Measurements from ENCODE around the gene HMCN1. TPM values are rescaled to one million over a fixed set of nuclear protein-coding genes. Genes with fewer than 3 reads are reported as not detected.
"Not testable (repeated sequence)": the region's sequence is repeated elsewhere in the genome, so short reads cannot be mapped to it uniquely, and the experiment has no call there.

The HMCN1 gene
- total and polyA plus RNA-seq, 2 donors: 0.50 to 0.85 TPM

DNA sequence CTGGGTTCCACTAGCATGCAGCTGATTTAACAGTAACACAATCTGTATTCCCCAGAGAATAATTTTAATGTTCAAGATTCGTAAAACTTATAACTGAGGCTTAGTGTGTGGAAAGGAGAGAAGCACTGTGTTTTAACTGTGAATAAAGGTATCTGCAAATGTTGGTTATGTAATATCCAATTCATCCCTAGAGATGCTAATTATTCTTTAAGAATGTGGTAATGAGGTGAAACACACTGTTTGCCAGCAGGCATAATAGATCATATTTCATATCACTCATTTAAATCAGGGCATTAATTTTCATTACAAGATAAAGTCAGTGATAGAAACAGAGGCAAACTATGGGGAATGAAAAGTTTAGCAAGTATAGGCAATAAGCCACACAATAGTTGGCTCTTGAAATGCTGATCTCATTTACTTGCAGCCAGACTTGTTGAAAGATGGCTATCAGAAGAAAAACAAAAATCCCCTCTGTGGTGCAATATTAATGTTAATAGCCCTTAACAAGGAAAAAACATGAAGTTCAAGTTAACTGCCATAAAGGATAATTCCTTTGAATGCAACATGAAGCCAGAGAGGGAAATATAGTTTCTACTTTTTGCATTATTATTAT lies 33.4 kb downstream of the HMCN1 start:
- no peaks in the 10 kb centered on the region for H3K9me3 ChIP-seq (ENCODE audit: control insufficient read depth in 2 of 2, insufficient read depth in 1 of 2, low read length in 1 of 2)
- no peak overlapping the region for H3K27ac ChIP-seq (ENCODE audit: low read depth in 1 of 2, low read length in 1 of 2)
- H3K4me1 ChIP-seq (ENCODE audit: control insufficient read depth in 2 of 2, insufficient read depth in 2 of 2, low read length in 2 of 2): no peaks in the 10 kb centered on the region
- H3K36me3 ChIP-seq (ENCODE audit: control insufficient read depth in 2 of 2, insufficient read depth in 2 of 2, low read length in 1 of 2): no peaks in the 10 kb centered on the region
- no peak overlapping the region for H3K4me3 ChIP-seq (ENCODE audit: low read length in 2 of 2)
- no peak for DNase-seq (ENCODE audit: low read depth in 6 of 9, low spot score in 9 of 9)
- H3K27me3 ChIP-seq (ENCODE audit: control insufficient read depth in 2 of 2, insufficient read depth in 1 of 2, low read length in 1 of 2): no peaks in the 10 kb centered on the region
- 95% methylated on average over 1 of the region's 1 CpG for WGBS

DNA sequence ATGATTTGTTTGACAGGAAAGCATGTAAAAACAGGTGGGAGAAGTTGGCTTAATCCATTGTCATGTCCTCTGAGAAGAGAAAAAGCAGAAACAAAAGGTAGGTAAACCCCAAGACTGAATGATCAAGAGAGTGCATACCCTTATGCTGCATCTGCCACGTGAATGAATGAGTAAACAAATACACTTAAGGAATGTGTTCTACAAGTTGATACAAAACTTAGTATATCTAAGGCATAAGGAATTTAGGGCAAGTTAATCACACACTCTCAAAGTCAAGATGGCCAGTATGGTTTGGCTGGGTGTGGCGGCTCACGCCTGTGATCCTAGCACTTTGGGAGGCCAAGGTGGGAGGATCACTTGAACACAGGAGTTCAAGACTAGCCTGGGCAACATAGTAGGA lies 34.2 kb downstream of the HMCN1 start:
- Histone ChIP-seq H3K4me3 (ENCODE audit: low read length in 2 of 2) (no peak overlapping the region), H3K27ac (ENCODE audit: low read depth in 1 of 2, low read length in 1 of 2) (no peak overlapping the region), H3K4me1 (ENCODE audit: control insufficient read depth in 2 of 2, insufficient read depth in 2 of 2, low read length in 2 of 2) (no peaks in the 10 kb centered on the region), H3K27me3 (ENCODE audit: control insufficient read depth in 2 of 2, insufficient read depth in 1 of 2, low read length in 1 of 2) (no peaks in the 10 kb centered on the region), H3K36me3 (ENCODE audit: control insufficient read depth in 2 of 2, insufficient read depth in 2 of 2, low read length in 1 of 2) (no peaks in the 10 kb centered on the region), H3K9me3 (ENCODE audit: control insufficient read depth in 2 of 2, insufficient read depth in 1 of 2, low read length in 1 of 2) (no peaks in the 10 kb centered on the region)
- DNase-seq (ENCODE audit: low read depth in 6 of 9, low spot score in 9 of 9): no peak
- 96% methylated on average over 3 of the region's 3 CpGs for WGBS

DNA sequence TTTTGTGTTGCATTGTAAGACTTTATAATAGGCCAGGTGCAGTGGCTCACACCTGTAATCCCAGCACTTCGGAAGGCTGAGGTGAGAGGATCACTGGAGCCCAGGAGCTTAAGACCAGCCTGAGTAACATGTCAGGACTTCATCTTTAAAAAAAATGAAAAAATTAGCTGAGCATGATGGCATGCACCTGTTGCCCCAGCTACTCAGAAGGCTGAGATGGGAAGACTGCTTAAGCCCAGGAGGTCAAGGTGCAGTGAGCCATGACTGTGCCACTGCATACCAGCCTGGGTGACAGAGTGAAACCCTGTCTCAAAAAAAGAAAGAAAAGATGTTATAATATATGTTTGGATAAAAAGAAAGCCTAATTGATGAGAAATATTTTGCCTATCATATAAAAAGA lies 34.9 kb downstream of the HMCN1 start:
- Histone ChIP-seq H3K4me3 (ENCODE audit: low read length in 2 of 2) (no peak overlapping the region), H3K4me1 (ENCODE audit: control insufficient read depth in 2 of 2, insufficient read depth in 2 of 2, low read length in 2 of 2) (no peaks in the 10 kb centered on the region), H3K36me3 (ENCODE audit: control insufficient read depth in 2 of 2, insufficient read depth in 2 of 2, low read length in 1 of 2) (no peaks in the 10 kb centered on the region), H3K27me3 (ENCODE audit: control insufficient read depth in 2 of 2, insufficient read depth in 1 of 2, low read length in 1 of 2) (no peaks in the 10 kb centered on the region), H3K27ac (ENCODE audit: low read depth in 1 of 2, low read length in 1 of 2) (no peak overlapping the region), H3K9me3 (ENCODE audit: control insufficient read depth in 2 of 2, insufficient read depth in 1 of 2, low read length in 1 of 2) (no peaks in the 10 kb centered on the region)
- DNase-seq (ENCODE audit: low read depth in 6 of 9, low spot score in 9 of 9): no peak
- WGBS: 93% methylated on average over 1 of the region's 1 CpG

DNA sequence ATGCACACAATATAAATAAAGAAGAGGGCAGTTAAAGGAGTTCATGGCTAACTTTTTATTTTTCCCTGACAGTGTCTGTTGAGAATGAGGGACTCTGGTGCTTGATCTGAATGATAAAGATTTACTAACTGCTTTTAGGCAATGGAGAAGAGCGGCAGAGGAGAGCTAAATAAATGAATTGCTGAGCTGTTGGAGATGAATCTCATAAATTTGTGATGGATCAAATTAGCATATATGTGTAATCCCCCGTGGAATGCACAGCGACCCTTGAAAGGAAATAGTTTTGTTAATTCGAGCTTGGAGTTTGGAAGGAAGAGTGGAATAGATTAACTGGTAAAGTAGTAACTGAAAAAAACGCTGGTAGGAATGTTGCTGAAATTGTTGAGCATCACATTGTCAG lies 40.2 kb downstream of the HMCN1 start:
- H3K36me3 ChIP-seq (ENCODE audit: control insufficient read depth in 2 of 2, insufficient read depth in 2 of 2, low read length in 1 of 2): no peaks in the 10 kb centered on the region
- no peak overlapping the region for H3K4me3 ChIP-seq (ENCODE audit: low read length in 2 of 2)
- WGBS: 79% methylated on average over 5 of the region's 5 CpGs
- H3K9me3 ChIP-seq (ENCODE audit: control insufficient read depth in 2 of 2, insufficient read depth in 1 of 2, low read length in 1 of 2): no peaks in the 10 kb centered on the region
- DNase-seq (ENCODE audit: low read depth in 6 of 9, low spot score in 9 of 9): no peak
- H3K4me1 ChIP-seq (ENCODE audit: control insufficient read depth in 2 of 2, insufficient read depth in 2 of 2, low read length in 2 of 2): no peaks in the 10 kb centered on the region
- H3K27me3 ChIP-seq (ENCODE audit: control insufficient read depth in 2 of 2, insufficient read depth in 1 of 2, low read length in 1 of 2): no peaks in the 10 kb centered on the region
- H3K27ac ChIP-seq (ENCODE audit: low read depth in 1 of 2, low read length in 1 of 2): no peak overlapping the region

DNA sequence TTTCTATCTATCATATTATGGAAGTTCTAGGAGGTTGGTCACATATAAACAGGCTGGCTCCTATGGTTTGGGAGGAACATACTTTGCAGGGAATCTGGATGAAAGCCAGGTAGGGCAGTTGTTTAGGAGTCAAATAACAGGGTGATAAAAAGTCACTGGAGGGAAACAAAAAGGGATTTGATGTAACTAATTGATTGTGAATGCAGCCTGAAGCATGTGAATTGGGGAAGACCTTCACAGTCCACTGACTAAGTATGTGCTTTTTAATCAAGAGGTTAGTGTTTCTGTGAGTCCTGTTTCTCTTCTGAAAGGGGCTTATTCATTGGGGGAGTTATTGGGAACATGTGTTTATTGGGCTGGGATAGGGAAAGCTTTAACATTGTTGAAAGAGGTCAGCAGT lies 41.3 kb downstream of the HMCN1 start:
- H3K4me1 ChIP-seq (ENCODE audit: control insufficient read depth in 2 of 2, insufficient read depth in 2 of 2, low read length in 2 of 2): no peaks in the 10 kb centered on the region
- DNase-seq (ENCODE audit: low read depth in 6 of 9, low spot score in 9 of 9): no peak
- no peaks in the 10 kb centered on the region for H3K9me3 ChIP-seq (ENCODE audit: control insufficient read depth in 2 of 2, insufficient read depth in 1 of 2, low read length in 1 of 2)
- no peaks in the 10 kb centered on the region for H3K27me3 ChIP-seq (ENCODE audit: control insufficient read depth in 2 of 2, insufficient read depth in 1 of 2, low read length in 1 of 2)
- H3K36me3 ChIP-seq (ENCODE audit: control insufficient read depth in 2 of 2, insufficient read depth in 2 of 2, low read length in 1 of 2): no peaks in the 10 kb centered on the region
- no peak overlapping the region for H3K4me3 ChIP-seq (ENCODE audit: low read length in 2 of 2)
- H3K27ac ChIP-seq (ENCODE audit: low read depth in 1 of 2, low read length in 1 of 2): no peak overlapping the region

DNA sequence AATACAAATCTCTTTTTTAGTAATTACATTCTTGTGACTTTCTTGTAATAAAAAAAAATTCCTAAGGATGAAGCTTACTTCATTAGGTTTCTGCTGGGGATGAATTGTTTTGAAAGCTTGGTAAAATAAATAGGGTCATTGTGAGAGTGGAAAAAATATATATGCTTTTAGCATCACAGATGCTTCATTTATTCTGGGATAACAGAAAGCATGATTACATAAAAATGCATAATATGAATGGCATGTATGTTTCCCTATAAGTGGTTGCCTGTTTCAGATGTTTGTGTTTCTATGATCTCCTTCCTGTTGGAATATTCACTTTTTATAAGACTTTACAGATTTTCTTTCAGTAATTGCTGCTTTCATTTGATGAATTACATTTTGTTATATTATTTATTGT lies 42.3 kb downstream of the HMCN1 start:
- no peaks in the 10 kb centered on the region for H3K9me3 ChIP-seq (ENCODE audit: control insufficient read depth in 2 of 2, insufficient read depth in 1 of 2, low read length in 1 of 2)
- H3K27ac ChIP-seq (ENCODE audit: low read depth in 1 of 2, low read length in 1 of 2): no peak overlapping the region
- DNase-seq (ENCODE audit: low read depth in 6 of 9, low spot score in 9 of 9): no peak
- no peaks in the 10 kb centered on the region for H3K36me3 ChIP-seq (ENCODE audit: control insufficient read depth in 2 of 2, insufficient read depth in 2 of 2, low read length in 1 of 2)
- no peaks in the 10 kb centered on the region for H3K27me3 ChIP-seq (ENCODE audit: control insufficient read depth in 2 of 2, insufficient read depth in 1 of 2, low read length in 1 of 2)
- no peak overlapping the region for H3K4me3 ChIP-seq (ENCODE audit: low read length in 2 of 2)
- no peaks in the 10 kb centered on the region for H3K4me1 ChIP-seq (ENCODE audit: control insufficient read depth in 2 of 2, insufficient read depth in 2 of 2, low read length in 2 of 2)

DNA sequence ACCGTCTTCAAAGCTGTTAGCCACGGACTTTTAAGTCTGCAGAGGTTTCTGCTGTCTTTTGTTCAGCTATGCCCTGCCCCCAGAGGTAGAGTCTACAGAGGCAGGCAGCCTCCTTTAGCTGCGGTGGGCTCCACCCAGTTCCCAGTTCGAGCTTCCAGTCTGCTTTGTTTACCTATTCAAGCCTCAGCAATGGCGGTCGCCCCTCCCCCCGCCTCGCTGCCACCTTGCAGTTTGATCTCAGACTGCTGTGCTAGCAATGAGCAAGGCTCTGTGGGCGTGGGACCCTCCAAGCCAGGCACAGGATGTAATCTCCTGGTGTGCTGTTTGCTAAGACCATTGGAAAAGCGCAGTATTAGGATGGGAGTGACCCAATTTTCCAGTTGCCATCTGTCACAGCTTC lies 49.7 kb downstream of the HMCN1 start:
- 95% methylated on average over 10 of the region's 10 CpGs for WGBS
- H3K27me3 ChIP-seq (ENCODE audit: control insufficient read depth in 2 of 2, insufficient read depth in 1 of 2, low read length in 1 of 2); DNase-seq (ENCODE audit: low read depth in 6 of 9, low spot score in 9 of 9): not testable (repeated sequence)

DNA sequence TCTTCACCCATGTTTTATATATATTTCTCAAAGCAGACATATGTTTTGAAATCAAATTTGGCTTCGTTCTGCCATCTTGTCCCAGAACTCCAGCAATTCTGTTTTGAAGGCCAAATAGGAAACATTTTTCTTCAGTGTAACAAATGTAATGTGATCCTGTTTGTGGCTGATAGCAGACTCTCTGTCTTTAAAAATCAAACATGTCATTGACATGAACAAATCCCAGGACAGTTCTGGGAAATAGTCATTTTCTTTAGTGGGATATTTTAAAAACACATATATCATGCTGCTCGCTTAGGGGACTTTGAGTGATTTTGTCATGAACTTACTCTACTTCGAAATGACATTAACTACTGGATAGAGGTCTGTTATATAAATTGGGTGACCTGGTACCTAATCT lies 51.4 kb downstream of the HMCN1 start:
- H3K27me3 ChIP-seq (ENCODE audit: control insufficient read depth in 2 of 2, insufficient read depth in 1 of 2, low read length in 1 of 2): no peaks in the 10 kb centered on the region
- H3K9me3 ChIP-seq (ENCODE audit: control insufficient read depth in 2 of 2, insufficient read depth in 1 of 2, low read length in 1 of 2): peaks cover 0 to 3% of the 10 kb centered on the region in 2 donors
- no peaks in the 10 kb centered on the region for H3K36me3 ChIP-seq (ENCODE audit: control insufficient read depth in 2 of 2, insufficient read depth in 2 of 2, low read length in 1 of 2)
- H3K4me3 ChIP-seq (ENCODE audit: low read length in 2 of 2): no peak overlapping the region
- DNase-seq (ENCODE audit: low read depth in 6 of 9, low spot score in 9 of 9): no peak
- no peaks in the 10 kb centered on the region for H3K4me1 ChIP-seq (ENCODE audit: control insufficient read depth in 2 of 2, insufficient read depth in 2 of 2, low read length in 2 of 2)
- 91% methylated on average over 3 of the region's 3 CpGs for WGBS
- no peak overlapping the region for H3K27ac ChIP-seq (ENCODE audit: low read depth in 1 of 2, low read length in 1 of 2)

More for the DNA sequence above, 49.7 kb downstream of the HMCN1 start:
- H3K4me1 ChIP-seq (ENCODE audit: control insufficient read depth in 2 of 2, insufficient read depth in 2 of 2, low read length in 2 of 2); H3K27ac ChIP-seq (ENCODE audit: low read depth in 1 of 2, low read length in 1 of 2); H3K4me3 ChIP-seq (ENCODE audit: low read length in 2 of 2); H3K36me3 ChIP-seq (ENCODE audit: control insufficient read depth in 2 of 2, insufficient read depth in 2 of 2, low read length in 1 of 2); H3K9me3 ChIP-seq (ENCODE audit: control insufficient read depth in 2 of 2, insufficient read depth in 1 of 2, low read length in 1 of 2): not testable (repeated sequence)

DNA sequence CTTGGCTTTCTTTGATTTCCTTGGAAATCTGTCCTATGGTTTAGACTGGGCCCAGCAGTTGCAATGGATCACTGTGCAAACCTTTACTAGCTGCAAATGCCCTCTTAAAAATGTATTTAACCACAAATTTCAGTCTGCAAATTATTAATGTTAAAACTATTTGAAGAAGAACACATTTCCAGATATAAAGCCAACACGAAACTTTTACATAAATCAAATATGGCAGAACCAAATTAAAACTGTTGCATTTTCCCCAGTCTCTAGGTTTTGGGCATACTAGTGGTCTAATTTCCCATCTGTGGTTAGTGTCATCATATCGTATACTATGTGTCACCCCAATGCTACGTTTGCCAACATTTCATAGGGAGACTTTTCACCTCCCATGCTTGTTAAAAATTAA lies 52.3 kb downstream of the HMCN1 start:
- Histone ChIP-seq H3K4me3 (ENCODE audit: low read length in 2 of 2) (no peak overlapping the region), H3K9me3 (ENCODE audit: control insufficient read depth in 2 of 2, insufficient read depth in 1 of 2, low read length in 1 of 2) (peaks cover 0 to 3% of the 10 kb centered on the region in 2 donors), H3K36me3 (ENCODE audit: control insufficient read depth in 2 of 2, insufficient read depth in 2 of 2, low read length in 1 of 2) (no peaks in the 10 kb centered on the region), H3K27me3 (ENCODE audit: control insufficient read depth in 2 of 2, insufficient read depth in 1 of 2, low read length in 1 of 2) (no peaks in the 10 kb centered on the region), H3K27ac (ENCODE audit: low read depth in 1 of 2, low read length in 1 of 2) (no peak overlapping the region), H3K4me1 (ENCODE audit: control insufficient read depth in 2 of 2, insufficient read depth in 2 of 2, low read length in 2 of 2) (no peaks in the 10 kb centered on the region)
- no peak for DNase-seq (ENCODE audit: low read depth in 6 of 9, low spot score in 9 of 9)
- WGBS: 93% methylated on average over 3 of the region's 3 CpGs

DNA sequence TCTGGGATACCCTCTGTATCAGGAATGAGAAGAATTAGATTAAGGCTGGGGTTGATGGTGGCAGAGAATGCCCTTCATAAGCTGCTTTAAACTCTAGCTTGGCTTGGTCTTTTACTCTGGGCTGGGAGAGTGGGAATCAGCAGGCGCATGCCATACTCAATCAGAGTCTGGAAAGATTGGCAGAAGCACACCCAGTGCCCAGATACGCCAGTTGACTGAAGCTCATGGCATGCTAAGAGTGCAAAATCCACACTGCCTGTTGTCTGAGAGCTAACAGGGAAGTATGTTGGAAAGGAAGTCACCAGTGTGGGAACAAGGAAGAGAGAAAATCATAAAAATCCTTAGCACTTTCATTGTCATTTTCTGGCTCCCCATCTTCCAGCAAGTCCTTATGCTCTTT lies 53.0 kb downstream of the HMCN1 start:
- H3K9me3 ChIP-seq (ENCODE audit: control insufficient read depth in 2 of 2, insufficient read depth in 1 of 2, low read length in 1 of 2): peaks cover 0 to 3% of the 10 kb centered on the region in 2 donors
- H3K4me3 ChIP-seq (ENCODE audit: low read length in 2 of 2): no peak overlapping the region
- no peak for DNase-seq (ENCODE audit: low read depth in 6 of 9, low spot score in 9 of 9)
- no peak overlapping the region for H3K27ac ChIP-seq (ENCODE audit: low read depth in 1 of 2, low read length in 1 of 2)
- no peaks in the 10 kb centered on the region for H3K4me1 ChIP-seq (ENCODE audit: control insufficient read depth in 2 of 2, insufficient read depth in 2 of 2, low read length in 2 of 2)
- no peaks in the 10 kb centered on the region for H3K27me3 ChIP-seq (ENCODE audit: control insufficient read depth in 2 of 2, insufficient read depth in 1 of 2, low read length in 1 of 2)
- H3K36me3 ChIP-seq (ENCODE audit: control insufficient read depth in 2 of 2, insufficient read depth in 2 of 2, low read length in 1 of 2): no peaks in the 10 kb centered on the region
- 96% methylated on average over 2 of the region's 2 CpGs for WGBS
